ENCODE data around the gene DNAJC8.
A peak's percentile ranks its signal among the peaks of the same experiment; 100 is the strongest.

Gene DNAJC8

GRCh38 chr1:28249866-28250295 is 17.1 kb upstream of the DNAJC8 start:
- no peak for DNase-seq (ENCODE audit: low read depth)

DNA sequence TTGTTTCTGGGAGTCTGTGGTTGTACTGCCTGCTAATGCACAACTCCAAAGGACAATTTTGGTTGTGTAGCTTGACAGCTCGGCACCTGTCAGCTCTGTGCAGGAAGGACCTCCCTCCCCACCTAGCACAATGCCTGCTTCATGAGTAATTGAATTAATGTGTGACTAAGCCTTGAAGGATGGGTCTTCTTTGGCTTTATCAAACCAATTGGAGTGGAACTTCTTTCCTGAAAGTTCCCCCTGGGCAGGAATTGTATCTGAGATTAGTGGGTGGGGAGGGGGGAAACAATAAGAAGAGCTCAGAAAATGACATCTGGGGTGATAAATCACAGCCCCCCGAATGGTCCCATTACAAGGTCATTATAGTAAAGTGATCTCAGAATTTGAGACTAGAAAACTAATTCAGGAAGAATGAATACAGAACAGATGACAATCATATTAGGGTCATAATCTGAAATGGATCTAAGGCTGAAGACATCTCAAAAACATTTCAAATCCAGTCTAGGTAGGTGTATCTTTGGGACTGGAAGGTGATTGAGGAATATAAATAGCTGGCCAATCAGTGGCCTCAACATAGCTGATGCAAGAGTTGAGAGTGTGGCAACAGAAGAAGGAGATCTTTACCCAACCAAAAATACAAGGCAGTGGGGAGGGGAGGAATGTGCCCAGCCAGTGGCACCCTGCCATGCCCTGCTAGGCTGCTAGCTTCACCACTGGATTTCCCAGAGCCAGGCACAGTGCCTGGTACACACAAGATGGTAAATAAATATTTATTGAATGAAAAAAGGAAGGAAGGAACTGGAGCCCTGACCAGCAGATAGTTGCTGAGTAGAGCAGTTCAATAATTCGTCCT is 16.4 kb upstream of the DNAJC8 start:
- no peak for DNase-seq (ENCODE audit: low read depth)

GRCh38 chr1:28248273-28249012 is 15.6 kb upstream of the DNAJC8 start:
- DNase-seq (ENCODE audit: low read depth), result peak; percentile 68

GRCh38 chr1:28247612-28248272 is 14.9 kb upstream of the DNAJC8 start:
- no peak for DNase-seq (ENCODE audit: low read depth)

- DNase-seq (ENCODE audit: low read depth), result no peak
Observed at GRCh38 chr1:28246427-28246832, 13.6 kb upstream of the DNAJC8 start.

DNA sequence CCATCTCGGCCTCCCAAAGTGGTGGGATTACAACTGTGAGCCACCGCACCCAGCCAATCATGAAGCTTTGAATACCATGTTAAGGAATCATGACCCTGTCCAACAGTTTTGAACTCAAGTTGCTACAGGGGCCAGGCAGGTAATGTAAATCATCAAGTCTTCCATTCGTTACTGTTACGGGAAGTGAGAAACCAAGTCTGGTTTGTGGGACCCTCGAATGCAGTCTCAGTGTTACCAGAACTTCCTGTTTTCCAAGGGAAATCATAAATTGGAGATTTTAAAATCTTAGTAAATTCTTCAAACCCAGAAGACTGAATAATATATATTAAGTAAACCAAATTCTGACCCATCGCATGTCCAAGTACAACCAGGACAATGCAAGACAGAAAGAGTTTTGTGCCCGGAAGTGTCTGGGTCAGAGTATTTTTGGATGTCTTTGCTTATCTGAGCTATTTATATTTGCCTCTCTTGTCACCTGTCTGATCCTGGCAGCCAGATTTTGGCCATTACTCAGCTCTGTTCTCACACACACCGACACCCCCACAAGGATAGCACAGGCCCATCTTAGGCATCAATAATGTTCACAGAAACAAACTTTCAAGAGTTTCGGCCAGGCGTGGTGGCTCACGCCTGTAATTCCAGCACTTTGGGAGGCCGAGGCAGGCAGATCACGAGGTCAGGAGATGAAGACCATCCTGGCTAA is 11.9 kb upstream of the DNAJC8 start:
- DNase-seq (ENCODE audit: low read depth), result no peak

GRCh38 chr1:28243685-28244311 is 11.0 kb upstream of the DNAJC8 start:
- no peak for DNase-seq (ENCODE audit: low read depth)

- no peak for DNase-seq (ENCODE audit: low read depth)
Observed at GRCh38 chr1:28241638-28242241, 8.9 kb upstream of the DNAJC8 start.

- no peak for DNase-seq (ENCODE audit: low read depth)
Observed at GRCh38 chr1:28240024-28240423, 7.2 kb upstream of the DNAJC8 start.

GRCh38 chr1:28239004-28239403 is 6.2 kb upstream of the DNAJC8 start:
- no peak for DNase-seq (ENCODE audit: low read depth)

GRCh38 chr1:28236656-28237322 is 4.0 kb upstream of the DNAJC8 start:
- no peak for DNase-seq (ENCODE audit: low read depth)

DNA sequence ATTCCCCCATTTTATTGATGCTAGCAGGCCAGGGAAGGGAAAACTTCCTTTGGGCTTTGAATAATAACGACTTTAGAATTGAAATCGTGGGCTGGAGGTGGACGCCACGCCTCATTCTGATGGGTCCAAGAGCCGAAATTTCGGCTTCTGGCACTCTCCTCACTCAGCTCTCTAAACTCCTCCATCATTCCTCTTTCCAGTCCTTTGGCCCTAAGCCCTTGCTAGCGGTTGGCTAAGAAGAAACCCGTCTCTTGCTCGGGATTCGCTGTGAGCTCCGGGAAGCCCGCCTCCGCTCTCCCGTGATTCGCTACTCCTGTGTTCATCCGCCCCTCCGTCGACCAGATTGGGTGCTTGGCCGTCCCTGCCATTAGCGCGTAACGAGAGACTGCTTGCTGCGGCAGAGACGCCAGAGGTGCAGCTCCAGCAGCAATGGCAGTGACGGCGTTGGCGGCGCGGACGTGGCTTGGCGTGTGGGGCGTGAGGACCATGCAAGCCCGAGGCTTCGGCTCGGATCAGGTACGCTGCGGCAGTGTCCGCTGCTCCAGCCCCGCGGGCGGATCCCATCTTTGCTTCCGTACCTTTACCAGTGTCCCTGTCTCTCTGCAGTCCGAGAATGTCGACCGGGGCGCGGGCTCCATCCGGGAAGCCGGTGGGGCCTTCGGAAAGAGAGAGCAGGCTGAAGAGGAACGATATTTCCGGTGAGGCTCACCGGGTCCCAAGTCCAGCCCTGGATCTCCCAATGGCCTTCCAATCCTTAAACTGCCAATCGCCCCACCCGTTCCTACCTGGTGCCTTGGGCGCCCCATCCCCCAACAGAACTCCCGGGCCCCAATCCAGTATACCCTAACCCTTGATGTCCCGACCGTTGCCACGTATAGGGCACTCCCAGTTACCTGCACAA is 3.2 kb upstream of the DNAJC8 start, which contains the start of gene ATP5IF1:
Gene ATP5IF1 (plus strand): TSS at position 370 of the 901 bp plus-strand sequence. CDS start 60 bp downstream, at position 430.
- peak; percentile 88 for DNase-seq (ENCODE audit: low read depth)

- DNase-seq (ENCODE audit: low read depth), result no peak
Observed at GRCh38 chr1:28233264-28233606, 406 bp upstream of the DNAJC8 start.

DNA sequence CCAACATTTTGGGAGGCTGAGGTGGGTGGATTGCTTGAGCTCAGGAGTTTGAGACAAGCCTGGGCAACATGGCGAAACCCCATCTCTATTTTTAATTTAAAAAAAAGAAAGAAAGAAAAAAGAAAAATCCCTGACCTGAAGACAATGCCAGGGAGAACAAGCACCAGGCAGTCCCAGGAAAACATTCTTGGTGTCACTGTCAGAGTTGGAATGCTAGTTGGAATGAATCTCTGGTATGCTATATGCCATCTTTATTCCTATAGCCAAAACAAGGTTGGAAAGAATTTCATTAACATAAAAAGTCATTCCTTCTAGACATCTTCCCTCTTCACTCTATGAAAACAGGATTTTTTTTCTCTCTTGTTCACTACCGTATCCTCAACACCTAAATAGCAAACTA is 2.8 kb downstream of the DNAJC8 start:
- no peak for DNase-seq (ENCODE audit: low read depth)

- DNase-seq (ENCODE audit: low read depth), result no peak
Observed at GRCh38 chr1:28229089-28229488, 3.7 kb downstream of the DNAJC8 start.

GRCh38 chr1:28213315-28213714 is 19.5 kb downstream of the DNAJC8 start:
- DNase-seq (ENCODE audit: low read depth), result no peak

DNA sequence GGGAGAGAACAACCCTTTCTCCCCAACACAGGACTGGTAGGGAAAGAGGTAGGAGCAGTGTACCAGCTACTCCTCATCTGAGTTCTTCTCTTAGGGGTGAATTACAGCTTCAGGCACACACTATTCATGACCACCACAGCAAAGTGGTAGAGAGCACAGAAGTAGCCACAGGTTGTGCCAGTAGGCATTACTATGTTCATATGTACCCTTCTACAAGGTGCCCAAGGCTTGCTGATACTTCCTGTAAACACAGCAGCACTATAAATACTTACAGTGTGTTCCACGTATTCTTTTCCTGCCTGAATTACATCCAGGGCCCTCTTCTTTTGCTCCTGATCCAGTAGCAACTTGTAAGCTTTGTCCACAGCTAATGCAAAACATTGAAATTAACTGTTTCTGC is 23.1 kb downstream of the DNAJC8 start:
- DNase-seq (ENCODE audit: low read depth), result no peak

GRCh38 chr1:28208818-28209441 is 23.9 kb downstream of the DNAJC8 start:
- peak; percentile 41 for DNase-seq (ENCODE audit: low read depth)

GRCh38 chr1:28205243-28205642 is 27.6 kb downstream of the DNAJC8 start:
- no peak for DNase-seq (ENCODE audit: low read depth)
